Measurements from ENCODE around the gene ZNG1F. TPM values are rescaled to one million over a fixed set of nuclear protein-coding genes. Genes with fewer than 3 reads are reported as not detected.
"Not testable (repeated sequence)": the region's sequence is repeated elsewhere in the genome, so short reads cannot be mapped to it uniquely, and the experiment has no call there.

The ZNG1F gene
- total RNA-seq, 1 experiment from 2014 or later, result 25.8 TPM

DNA sequence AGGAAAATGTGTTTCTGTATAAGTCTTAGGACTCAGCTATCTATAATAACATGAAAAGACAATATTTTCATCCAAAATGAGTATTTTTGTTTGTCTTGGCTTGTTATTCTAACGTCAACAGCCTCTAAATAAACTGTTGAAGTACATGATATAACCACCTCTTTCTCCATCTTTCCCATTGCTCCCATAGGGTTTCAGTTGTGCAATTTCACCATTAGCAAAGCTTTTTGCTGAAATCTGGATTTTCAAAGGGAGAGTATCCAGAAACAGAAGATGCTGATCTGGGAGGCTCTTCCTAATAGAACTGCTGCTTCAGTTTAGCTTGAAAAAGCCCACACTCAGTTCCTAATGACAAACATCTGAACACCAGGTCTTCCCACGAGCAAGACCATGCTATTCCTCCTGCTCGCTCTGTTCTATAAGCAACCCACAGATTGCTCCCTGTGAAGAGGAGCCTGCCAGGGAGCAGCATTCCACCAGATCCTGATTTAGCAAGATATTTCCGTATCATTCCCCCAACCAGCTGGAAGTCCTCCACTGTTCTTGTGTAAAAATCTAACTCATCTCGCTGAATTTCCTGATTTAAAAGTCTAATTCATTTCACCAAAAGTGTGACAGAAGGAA lies 101.8 kb downstream of the ZNG1F start:
- not testable (repeated sequence) for DNase-seq (ENCODE audit: extremely low read depth, low read depth)

DNA sequence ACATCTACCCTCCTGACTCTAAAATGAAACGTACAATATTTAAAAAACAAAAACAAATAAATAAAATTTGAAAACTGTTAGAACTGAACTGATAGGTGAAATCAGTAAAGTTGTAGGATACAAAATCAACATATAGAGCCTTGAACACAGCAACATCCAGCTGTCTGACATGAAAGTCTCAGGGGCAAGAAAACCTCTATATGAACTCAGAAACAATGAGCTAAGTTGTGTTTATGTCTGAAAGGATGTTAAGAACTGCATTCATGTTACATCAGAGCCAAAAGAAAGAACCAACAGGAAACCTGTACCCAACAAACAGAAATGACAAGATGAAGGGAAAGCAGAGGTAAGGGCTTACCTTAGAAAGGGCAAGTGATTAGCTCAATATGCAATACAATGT lies 102.4 kb downstream of the ZNG1F start:
- DNase-seq (ENCODE audit: extremely low read depth, low read depth), result not testable (repeated sequence)

DNA sequence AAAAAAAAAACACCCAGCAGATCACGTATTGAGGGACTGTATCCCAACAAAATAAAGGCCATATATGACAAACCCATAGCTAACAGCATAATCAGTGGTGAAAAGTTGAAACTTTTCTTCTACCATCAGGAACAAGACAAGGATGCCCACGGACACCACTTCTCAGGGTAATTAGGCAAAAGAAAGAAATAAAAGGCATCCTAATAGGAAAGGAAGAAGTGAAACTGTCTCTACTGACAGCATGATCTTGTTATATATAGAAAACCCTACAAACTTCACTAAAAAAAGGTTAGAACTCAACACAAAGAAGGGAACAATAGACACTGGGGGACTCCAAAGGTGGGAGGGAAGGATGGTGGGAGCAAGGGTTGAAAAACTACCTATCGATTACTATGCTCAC lies 102.9 kb downstream of the ZNG1F start:
- not testable (repeated sequence) for DNase-seq (ENCODE audit: extremely low read depth, low read depth)

DNA sequence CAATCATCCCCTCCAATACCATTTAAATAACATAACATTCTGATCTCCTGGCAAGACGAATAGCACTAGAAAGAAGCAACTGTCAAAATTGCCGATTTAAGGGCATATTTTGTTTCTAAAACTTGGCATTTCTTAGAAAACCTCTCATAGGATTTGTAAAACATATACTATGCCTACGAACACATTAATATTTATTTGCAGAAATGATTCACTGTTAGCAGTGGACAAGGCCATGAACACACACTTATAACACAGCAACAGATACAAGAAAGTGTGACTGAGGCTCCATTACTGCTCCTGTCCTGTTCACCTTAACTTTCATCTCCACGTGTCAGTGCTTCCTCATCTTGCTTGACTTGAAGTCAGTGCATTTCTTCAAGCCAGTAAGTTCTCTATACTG lies 106.8 kb downstream of the ZNG1F start:
- not testable (repeated sequence) for DNase-seq (ENCODE audit: extremely low read depth, low read depth)

Small RNA genes within 50 kb of the gene (small RNA-seq; reads per million reads assigned to genes)
- 0 reads per million in 2 experiments for gene MIR4477A
- gene RNA5SP530, result 0 reads per million in 2 experiments

Other genes starting within 250 kb of the ZNG1F start
- 0.07 TPM in 1 of 2 replicates, not detected in the other for gene FOXD4L6, start 60.6 kb downstream of the ZNG1F start, total RNA-seq (2014; rRNA removed; shearing (Covaris generic))